ENCODE measurements around the gene PSMD5. TPM values are rescaled to one million over a fixed set of nuclear protein-coding genes. Genes with fewer than 3 reads are reported as not detected.

PSMD5 gene
- total RNA-seq, 1 experiment from 2014 or later: 35.3 TPM

Other genes with a start within 250 kb of the PSMD5 start
- 10.5 and 11.1 TPM in 2 replicates for gene MEGF9, start 128.5 kb downstream of the PSMD5 start, total RNA-seq (2014; rRNA removed; shearing (Covaris generic))
- 11.5 and 23.1 TPM in 2 replicates for gene FBXW2, start 49.5 kb downstream of the PSMD5 start, total RNA-seq (2014; rRNA removed; shearing (Covaris generic))
- 73.2 and 73.4 TPM in 2 replicates for gene PHF19, start 34.3 kb upstream of the PSMD5 start, total RNA-seq (2014; rRNA removed; shearing (Covaris generic))
- 3.1 and 3.4 TPM in 2 replicates for gene TRAF1, start 83.9 kb upstream of the PSMD5 start, total RNA-seq (2014; rRNA removed; shearing (Covaris generic))
- gene C5, start 207.4 kb upstream of the PSMD5 start, total RNA-seq (2014; rRNA removed; shearing (Covaris generic)): 6.2 and 8.4 TPM in 2 replicates
- 16.9 and 19.5 TPM in 2 replicates for gene CNTRL, start 232.0 kb upstream of the PSMD5 start, total RNA-seq (2014; rRNA removed; shearing (Covaris generic))

Measured in RPMI7951 (cell line).